ENCODE data around the gene LCN1.
"Not testable (repeated sequence)": the region's sequence is repeated elsewhere in the genome, so short reads cannot be mapped to it uniquely, and the experiment has no call there.

The LCN1 gene

GRCh38 chr9:135549478-135550343, 28.5 kb downstream of the LCN1 start:
- DNase-seq, result not testable (repeated sequence)

- no peak for DNase-seq
These were observed 29.2 kb downstream of the LCN1 start for GRCh38 chr9:135550344-135550918.

GRCh38 chr9:135551031-135551430, 29.8 kb downstream of the LCN1 start:
- DNase-seq, result no peak

GRCh38 chr9:135551456-135551855, 30.2 kb downstream of the LCN1 start:
- DNase-seq, result no peak

GRCh38 chr9:135552021-135552697, 30.9 kb downstream of the LCN1 start:
- DNase-seq, result no peak

GRCh38 chr9:135552698-135553171, 31.5 kb downstream of the LCN1 start:
- DNase-seq, result no peak

- DNase-seq, result no peak
These were observed 33.5 kb downstream of the LCN1 start for GRCh38 chr9:135554718-135555117.

- no peak for DNase-seq
These were observed 34.0 kb downstream of the LCN1 start for GRCh38 chr9:135555203-135555602.

- no peak for DNase-seq
These were observed 34.7 kb downstream of the LCN1 start for GRCh38 chr9:135555910-135556309.

- DNase-seq, result no peak
These were observed 38.4 kb downstream of the LCN1 start for GRCh38 chr9:135559606-135560005.

- no peak for DNase-seq
These were observed 40.4 kb downstream of the LCN1 start, which contains the start of gene PAEP for GRCh38 chr9:135561391-135562234. Gene PAEP, plus strand, starts transcription at chr9:135561756.

- DNase-seq, result no peak
These were observed 41.0 kb downstream of the LCN1 start for GRCh38 chr9:135562235-135562745.

GRCh38 chr9:135563039-135563476, 41.8 kb downstream of the LCN1 start:
- no peak for DNase-seq

GRCh38 chr9:135563858-135564257, 42.6 kb downstream of the LCN1 start:
- DNase-seq, result no peak

GRCh38 chr9:135565141-135565628, 43.9 kb downstream of the LCN1 start:
- no peak for DNase-seq

- no peak for DNase-seq
These were observed 44.4 kb downstream of the LCN1 start for GRCh38 chr9:135565636-135566035.

GRCh38 chr9:135566552-135566951, 45.3 kb downstream of the LCN1 start:
- no peak for DNase-seq

GRCh38 chr9:135567311-135567710, 46.1 kb downstream of the LCN1 start:
- DNase-seq, result no peak

- DNase-seq, result no peak
These were observed 46.8 kb downstream of the LCN1 start for GRCh38 chr9:135568026-135568425.

GRCh38 chr9:135570456-135570855, 49.2 kb downstream of the LCN1 start:
- DNase-seq, result no peak

GRCh38 chr9:135572233-135572632, 51.0 kb downstream of the LCN1 start:
- no peak for DNase-seq

- no peak for DNase-seq
These were observed 51.9 kb downstream of the LCN1 start for GRCh38 chr9:135573124-135573523.
